SK-N-MC (cell line): ENCODE results near the gene HABP4.

Source experiments
- EZH2 ChIP-seq: fragments of 200-600 bp; sonication (generic); IDR thresholded peaks from one replicate; pipeline ENCODE4 v1.6.1; 2017; ENCODE audit warnings: antibody characterized with exemption
- FOXP2 ChIP-seq: optimal IDR thresholded peaks from 2 replicates; pipeline ENCODE3; 2011; ENCODE audit warnings: mild to moderate bottlenecking, moderate library complexity; ENCODE audit not compliant: insufficient read depth; ENCODE audit errors: extremely low read length, control extremely low read depth
- POLR2AphosphoS5 ChIP-seq: IDR thresholded peaks from 2 replicates; pipeline ENCODE4 v1.6.1; 2012; ENCODE audit warnings: mild to moderate bottlenecking, low read depth, low read length, borderline replicate concordance

- TF ChIP-seq POLR2AphosphoS5 (no peak), EZH2 (no peak), FOXP2 (no peak)
Measured at GRCh38 chr9:96436063-96436455, 13.9 kb upstream of the HABP4 start.
